ENCODE results near the gene UBAP1L. TPM values are rescaled to one million over a fixed set of nuclear protein-coding genes. Genes with fewer than 3 reads are reported as not detected.
A peak's percentile ranks its signal among the peaks of the same experiment; 100 is the strongest.

UBAP1L gene
- total RNA-seq, 1 donor from 2014 or later: 2.0 TPM

DNA sequence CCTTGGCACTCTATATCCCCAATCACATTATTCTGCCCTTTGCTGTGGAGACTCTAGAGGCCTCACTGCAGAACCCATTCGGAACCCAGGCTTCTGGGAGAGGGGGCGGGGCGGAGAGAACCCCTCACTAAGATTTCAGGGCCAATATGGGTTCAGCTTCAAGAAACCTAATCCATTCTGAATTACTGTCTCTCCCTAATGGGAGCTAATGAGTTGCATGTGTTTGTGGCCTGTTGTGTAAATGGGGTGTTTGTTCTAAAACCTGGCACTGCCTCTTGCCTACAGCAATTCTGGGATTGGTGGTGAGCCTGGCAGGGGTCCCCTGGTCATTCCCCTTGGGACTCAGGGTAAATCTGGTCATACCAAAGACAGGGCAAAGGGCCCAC lies 46.6 kb downstream of the UBAP1L start:
- no peak for FAIRE-seq
- DNase-seq (ENCODE audit: low spot score in 2 of 2): peak in 1 of 2 donors; percentile 53

DNA sequence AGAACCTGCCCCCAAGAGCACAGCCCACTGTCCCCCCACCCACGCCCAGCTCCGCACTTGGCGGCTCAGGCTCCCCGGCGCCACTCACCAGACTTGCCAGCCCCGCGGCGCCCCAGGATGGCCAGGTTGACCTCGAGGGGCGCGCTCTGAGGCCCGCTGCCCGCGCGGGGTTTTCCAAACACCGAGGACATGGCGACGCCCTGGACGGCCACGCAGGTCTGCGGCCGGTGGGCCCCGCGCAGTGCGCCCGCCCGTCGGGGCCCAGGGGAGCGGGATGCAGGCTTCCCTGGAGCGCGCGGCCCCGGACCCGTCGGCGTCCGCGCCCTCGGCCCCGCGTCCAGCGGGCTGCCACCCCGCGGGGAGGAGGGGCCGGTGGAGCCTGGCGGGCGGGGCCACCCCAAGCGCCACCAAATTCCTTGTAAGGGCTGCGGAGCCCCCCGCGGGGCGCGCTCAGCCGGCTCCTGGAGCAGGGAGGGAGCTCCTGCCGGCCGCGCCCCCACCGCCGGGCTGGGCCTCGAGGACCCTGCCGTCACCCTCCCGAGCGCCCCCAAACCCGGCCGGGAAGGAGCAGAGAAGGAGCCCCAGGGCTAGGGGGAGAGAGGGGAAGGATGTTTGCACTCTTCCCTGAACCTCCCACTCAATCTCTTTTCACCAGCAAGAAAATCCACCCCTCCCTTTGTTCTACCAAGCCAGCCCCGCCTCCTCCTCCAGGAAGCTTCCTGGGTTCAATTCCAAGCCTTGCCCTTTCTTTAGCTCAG lies 47.2 kb downstream of the UBAP1L start, which contains the start of gene RASL12:
TSS of gene RASL12 (minus strand) at position 347 of the 758 bp plus-strand sequence. CDS start at position 191, 156 bp downstream.
- FAIRE-seq: no peak
- DNase-seq (ENCODE audit: low spot score in 2 of 2): peak in 1 of 2 donors; percentile 52

DNA sequence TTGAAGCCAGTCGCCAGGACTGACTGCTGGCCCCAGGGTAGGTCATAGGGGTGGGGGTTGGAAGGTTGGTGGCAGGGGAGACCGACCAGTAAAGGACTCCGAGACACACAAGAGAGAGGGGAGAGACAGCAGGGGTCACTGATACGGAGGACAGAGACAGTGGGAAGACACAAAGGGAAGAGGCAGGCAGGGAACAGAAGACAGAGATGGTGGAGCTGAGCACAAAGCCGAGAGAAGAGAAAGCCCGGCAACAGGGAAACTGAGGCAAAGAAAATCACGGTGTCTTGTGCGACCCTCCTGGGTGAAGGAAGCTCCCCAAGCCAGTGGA lies 47.7 kb downstream of the UBAP1L start:
- DNase-seq (ENCODE audit: low spot score in 2 of 2) (no peak), FAIRE-seq (no peak)

- FAIRE-seq (no peak), DNase-seq (ENCODE audit: low spot score in 2 of 2) (no peak)
Measured at GRCh38 chr15:65066635-65067316, 48.2 kb downstream of the UBAP1L start.

DNA sequence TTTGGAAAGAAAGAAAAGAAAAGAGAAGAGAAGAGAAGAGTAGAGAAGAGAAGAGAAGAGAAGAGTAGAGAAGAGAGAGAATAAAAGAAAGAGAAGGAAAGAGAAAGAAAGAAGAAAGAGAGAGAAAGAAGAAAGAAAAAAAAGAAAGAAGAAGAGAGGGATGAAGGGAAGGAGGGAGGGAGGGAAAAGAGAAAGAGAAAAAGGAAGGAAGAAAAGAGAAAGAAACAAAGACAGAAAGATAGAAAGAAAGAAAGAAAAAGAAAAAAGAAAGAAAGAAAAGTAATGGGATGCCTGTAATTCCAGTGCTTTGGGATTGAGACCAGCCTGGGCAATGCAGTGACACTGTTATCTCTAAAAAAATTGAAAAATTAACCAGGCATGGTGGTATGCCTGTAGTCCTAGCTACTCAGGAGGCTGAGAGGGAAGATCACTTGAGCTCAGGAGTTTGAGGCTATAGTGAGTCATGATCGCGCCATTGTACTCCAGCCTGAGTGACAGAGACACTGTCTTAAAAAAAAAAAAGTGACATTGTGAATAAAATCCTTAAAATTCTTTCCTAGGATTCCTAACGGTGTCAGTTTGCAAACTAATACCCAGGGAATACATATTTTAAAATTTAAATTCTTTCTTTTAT lies 48.9 kb downstream of the UBAP1L start:
- DNase-seq (ENCODE audit: low spot score in 2 of 2) (no peak), FAIRE-seq (no peak)

DNA sequence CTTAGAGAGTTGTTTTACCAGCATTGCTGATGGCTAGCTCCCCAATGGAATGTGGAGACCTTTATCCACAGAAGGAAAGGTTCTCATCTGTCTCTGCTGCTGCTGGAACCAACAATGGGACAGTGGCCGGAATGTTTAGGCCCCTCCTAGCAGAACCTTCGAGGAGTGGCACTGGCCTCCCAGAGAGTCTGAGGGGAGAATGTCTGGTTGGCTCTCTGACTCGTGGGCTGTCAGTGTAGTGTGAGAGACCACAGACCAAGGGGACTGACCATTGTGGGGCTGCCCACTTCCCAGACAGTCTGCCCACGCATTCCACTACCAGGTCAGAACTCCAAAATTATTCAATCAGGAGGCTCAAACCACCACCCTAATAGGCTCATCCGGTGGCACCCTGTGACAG lies 52.3 kb downstream of the UBAP1L start:
- no peak for FAIRE-seq

GRCh38 chr15:65062061-65062460 lies 52.9 kb downstream of the UBAP1L start:
- no peak for FAIRE-seq
- no peak for DNase-seq (ENCODE audit: low spot score in 2 of 2)

More for the DNA sequence above, 52.3 kb downstream of the UBAP1L start:
- no peak for DNase-seq (ENCODE audit: low spot score in 2 of 2)

DNA sequence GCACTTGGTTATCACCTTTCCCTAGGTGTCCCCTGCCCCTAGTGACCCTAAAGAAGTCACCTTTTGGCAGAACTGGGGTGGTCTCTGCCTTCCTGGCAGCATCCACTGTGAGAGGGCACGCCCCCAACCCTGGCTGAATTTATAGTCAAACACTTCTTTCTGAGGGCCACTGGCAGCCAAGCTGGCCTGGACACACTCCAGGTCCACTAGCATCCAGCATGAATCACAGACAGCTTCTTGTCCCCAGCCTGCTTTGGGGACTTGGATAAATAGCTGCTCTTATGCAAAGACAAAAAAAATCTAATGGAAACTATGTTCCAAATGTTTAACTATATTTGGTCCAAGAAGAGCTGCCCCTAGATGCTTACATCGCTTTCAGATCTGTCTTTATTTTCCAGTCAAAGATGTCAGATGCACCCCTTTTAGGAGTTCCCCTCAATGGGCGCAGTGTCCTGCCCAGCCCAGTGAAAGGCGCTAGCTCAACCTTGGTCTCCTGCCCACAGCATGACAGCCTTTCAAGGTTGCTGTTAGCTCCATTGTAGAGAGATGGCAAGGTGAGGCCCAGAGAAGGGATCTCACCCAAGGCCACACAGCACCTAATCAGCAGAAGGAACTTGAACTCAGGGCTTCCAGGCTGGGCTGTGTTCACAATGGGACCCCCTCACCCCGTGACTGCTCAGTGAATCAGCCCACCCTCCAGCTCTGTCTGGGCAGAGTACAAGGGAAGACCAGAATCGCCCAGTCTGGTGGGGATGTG lies 54.2 kb downstream of the UBAP1L start:
- DNase-seq (ENCODE audit: low spot score in 2 of 2): peak; percentile 55 to 63
- FAIRE-seq: no peak

GRCh38 chr15:65059931-65060596 lies 54.9 kb downstream of the UBAP1L start:
- peak in 1 of 2 donors; percentile 11 for DNase-seq (ENCODE audit: low spot score in 2 of 2)
- no peak for FAIRE-seq

DNA sequence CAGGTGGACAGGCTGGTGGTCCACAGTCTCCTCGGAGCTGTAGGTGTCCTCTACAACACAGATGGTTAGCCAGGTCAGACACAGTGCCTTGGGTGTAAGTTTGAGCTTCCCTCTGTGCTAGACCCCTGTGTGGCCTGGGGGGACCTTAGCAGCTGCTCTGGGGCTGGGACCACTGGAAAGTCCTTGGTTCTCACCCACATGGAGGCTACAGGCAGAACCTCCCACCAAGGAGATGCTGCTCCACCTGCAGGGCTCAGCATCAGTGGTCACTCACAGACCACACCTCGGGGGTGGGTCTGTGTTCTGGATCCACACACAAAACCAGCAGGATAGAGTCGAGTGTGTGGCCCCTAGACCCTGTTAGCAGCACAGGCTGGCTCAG lies 55.6 kb downstream of the UBAP1L start:
- DNase-seq (ENCODE audit: low spot score in 2 of 2): no peak
- FAIRE-seq: no peak

- DNase-seq (ENCODE audit: low spot score in 2 of 2) (peak in 1 of 2 donors; percentile 32), FAIRE-seq (no peak)
Measured at GRCh38 chr15:65058394-65059368, 56.3 kb downstream of the UBAP1L start.

- no peak for FAIRE-seq
- no peak for DNase-seq (ENCODE audit: low spot score in 2 of 2)
Measured at GRCh38 chr15:65057549-65057940, 57.5 kb downstream of the UBAP1L start.

DNA sequence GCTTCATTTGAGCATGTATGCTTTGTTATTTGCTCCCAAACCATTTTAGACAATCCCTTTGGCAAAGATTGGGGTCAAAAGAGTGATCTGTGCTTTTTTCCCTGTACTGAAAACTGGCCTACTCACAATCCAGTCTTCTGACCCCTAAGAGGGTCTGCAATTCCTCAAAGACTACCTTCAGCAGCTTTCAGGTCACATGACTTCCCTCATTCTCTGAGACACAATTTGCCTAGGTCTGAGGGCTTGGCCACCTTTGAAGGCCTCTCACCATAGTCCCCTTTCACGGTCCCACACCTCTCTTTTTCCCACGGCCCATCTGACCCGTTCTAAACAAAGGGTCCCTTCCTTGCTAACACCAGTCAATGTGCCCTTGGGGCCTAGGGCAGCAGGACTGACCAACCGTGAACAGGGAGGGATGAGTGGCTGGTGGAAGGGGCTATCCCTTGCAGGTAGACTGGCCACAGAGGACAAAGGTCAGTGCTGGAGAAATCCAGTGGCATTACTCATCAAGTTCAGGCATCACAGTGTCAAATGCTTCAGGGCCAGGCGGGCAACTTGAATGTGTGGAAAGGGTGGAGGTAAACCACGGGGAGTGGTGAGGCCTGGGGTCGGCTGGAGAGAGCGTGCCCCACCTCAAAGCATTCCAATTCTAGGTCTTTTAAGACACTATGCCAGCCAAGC lies 58.0 kb downstream of the UBAP1L start:
- FAIRE-seq: no peak
- DNase-seq (ENCODE audit: low spot score in 2 of 2): no peak

GRCh38 chr15:65056106-65056505 lies 58.9 kb downstream of the UBAP1L start:
- no peak for FAIRE-seq
- DNase-seq (ENCODE audit: low spot score in 2 of 2): no peak

DNA sequence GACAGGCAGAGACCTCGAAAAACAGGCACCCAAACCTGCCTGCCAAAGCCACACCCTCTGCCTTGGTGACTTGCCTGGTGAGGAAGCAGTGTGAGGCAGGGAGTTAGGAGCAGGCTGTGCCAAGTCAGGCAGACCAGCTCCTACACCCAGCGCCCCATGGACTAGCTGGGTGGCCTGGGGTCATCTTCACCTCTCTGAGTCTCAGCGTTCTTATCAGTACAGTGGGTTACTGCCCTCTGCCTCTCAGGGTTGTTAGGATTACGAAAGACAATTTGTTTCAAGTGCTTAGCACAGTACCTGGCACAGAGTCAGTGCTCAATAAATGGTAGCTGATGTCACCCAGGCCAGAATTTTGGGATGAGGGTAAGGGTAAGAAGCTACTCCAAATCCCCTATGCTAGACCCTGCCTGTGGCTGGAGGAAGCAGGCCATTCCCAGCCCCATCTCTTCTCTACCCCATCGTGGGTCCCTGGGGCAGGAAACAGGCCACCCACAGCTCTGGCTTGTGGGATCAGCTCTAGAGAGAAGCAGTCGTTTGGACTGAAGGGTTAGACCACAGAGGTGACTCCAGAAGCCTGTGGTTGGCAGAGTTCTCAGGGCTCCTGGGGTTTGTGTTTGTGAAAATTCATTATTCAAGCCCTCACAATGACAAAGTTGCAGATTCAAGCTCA lies 59.7 kb downstream of the UBAP1L start:
- FAIRE-seq (no peak), DNase-seq (ENCODE audit: low spot score in 2 of 2) (no peak)

GRCh38 chr15:65054333-65055200 lies 60.4 kb downstream of the UBAP1L start:
- no peak for FAIRE-seq
- peak; percentile 66 to 84 for DNase-seq (ENCODE audit: low spot score in 2 of 2)

- DNase-seq (ENCODE audit: low spot score in 2 of 2) (no peak), FAIRE-seq (no peak)
Measured at GRCh38 chr15:65052956-65053355, 62.0 kb downstream of the UBAP1L start.
